GM21381 (cell line): Measurements from ENCODE around the gene CLCNKA.
"Not testable (repeated sequence)": the region's sequence is repeated elsewhere in the genome, so short reads cannot be mapped to it uniquely, and the experiment has no call there.

Experiments used
- ATAC-seq: cut with Tn5 transposase; IDR thresholded peaks from one replicate; pipeline ENCODE4 v1.9.1; 2021; ENCODE audit warnings: mild to moderate bottlenecking, moderate library complexity; ENCODE audit not compliant: unreplicated experiment

The CLCNKA gene

DNA sequence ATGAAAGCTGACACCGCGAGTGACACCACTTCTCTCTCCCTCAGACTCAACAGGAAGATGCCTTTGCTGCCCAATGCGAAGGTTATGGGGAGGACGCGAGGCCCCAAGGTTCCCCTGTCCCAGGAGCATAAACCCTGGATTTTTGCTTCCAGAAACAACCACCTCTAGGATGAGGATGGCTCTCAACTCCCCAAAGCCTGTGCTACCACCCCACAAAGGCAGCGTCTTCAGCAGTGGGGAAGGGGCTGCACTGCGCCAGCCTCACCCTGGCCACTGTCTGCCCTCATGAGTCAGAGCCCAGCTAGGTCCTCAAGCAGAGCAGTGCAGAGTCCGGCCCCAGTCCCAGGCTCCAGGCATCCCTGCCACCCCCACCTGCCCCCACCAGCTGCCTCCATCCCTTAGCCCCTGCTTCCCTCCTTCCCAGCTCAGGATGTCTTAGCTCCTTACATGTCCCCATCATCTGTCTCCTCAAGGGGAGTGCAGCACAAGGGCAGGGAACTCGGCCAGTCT, 24.7 kb upstream of the CLCNKA start:
- ATAC-seq = no peak

DNA sequence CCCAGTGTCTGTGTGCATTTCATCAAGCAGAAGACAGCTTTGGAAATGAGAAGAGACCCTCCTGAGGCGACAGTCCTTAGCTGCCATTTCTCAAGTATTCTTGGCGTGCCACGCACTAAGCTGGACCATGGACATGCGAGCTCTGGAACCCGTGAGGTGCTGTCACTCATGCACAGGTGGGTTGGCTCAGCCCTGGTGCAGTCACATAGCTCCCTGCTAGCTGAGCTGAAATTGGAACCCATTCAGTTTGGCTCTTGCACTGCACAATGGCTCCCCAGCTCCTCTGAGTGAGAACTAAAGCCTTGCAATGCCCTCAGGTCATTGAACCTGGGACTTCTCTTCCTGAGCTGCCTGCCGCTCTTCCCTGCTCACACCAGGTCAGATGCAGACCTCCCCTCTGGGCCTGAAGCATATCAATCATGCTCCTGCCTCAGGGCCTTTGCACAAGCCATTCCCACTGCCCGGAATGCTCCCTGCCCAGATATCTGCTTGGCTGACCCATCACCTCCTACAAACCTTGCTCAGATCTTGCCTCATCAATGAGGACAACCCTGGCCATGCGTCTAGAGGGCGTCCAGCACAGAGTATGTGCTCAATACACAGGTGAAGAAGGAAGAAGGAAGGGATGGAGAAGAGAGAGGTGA, 24.1 kb upstream of the CLCNKA start:
- no peak for ATAC-seq

DNA sequence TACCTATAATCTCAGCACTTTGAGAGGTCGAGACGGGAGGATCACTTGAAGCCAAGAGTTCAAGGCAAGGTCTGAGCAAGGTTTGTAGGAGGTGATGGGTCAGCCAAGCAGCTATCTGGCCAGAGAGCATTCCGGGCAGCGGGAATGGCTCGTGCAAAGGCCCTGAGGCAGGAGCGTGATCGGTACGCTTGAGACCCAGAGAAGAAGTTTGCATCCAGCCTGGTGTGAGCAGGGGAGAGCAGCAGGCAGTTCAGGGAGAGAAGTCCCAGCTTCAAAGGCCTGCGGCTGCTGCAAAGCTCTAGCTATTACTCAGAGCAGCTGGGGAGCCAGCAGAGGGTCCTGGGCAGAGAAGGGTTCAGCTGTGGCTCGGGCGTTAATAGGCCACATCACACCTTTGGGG, 22.9 kb upstream of the CLCNKA start:
- no peak for ATAC-seq

DNA sequence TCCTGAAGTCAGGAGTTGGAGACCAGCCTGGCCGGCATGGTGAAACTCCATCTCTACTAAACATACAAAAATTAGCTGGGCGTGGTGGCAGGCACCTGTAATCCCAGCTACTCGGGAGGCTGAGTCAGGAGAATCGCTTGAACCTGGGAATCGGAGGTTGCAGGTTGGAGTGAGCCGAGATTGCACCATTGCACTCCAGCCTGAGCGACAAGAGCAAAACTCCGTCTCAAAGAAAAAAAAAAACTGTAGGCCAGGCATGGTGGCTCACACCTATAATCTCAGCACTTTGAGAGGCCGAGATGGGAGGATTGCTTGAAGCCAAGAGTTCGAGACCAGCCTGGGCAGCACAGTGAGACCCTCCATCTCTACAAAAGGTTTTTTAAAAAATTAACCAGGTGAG, 20.6 kb upstream of the CLCNKA start:
- not testable (repeated sequence) for ATAC-seq

DNA sequence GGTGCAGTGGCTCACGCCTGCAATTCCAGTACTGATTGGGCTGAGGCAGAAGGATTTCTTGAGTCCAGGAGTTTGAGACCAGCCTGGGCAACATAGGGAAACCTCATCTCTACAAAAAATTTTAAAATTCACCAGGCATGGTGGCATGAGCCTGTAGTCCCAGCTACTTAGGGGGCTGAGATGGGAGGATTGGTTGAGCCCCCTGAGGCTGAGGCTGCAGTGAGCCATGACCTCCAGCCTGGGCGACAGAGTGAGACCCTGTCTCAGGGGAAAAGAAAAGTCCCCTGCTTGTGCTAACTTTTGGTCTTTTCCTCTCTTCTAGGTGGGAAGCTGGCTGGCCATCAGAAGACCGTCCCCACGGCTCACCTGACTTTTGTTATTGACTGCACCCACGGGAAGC, 16.2 kb upstream of the CLCNKA start:
- ATAC-seq = no peak

DNA sequence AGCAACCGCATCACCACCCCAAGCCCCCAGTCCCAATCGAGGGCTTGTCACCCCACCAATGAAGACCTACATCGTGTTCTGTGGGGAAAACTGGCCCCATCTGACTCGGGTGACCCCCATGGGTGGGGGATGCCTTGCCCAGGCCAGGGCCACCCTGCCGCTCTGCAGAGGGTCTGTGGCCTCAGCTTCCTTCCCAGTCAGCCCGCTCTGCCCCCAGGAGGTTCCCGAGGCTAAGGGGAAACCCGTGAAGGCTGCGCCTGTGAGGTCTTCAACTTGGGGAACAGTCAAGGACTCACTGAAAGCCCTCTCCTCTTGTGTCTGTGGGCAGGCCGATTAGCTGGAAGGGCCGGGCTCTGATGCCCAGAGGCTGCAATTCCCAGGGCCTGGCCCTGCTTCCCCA, 15.8 kb upstream of the CLCNKA start:
- no peak for ATAC-seq

DNA sequence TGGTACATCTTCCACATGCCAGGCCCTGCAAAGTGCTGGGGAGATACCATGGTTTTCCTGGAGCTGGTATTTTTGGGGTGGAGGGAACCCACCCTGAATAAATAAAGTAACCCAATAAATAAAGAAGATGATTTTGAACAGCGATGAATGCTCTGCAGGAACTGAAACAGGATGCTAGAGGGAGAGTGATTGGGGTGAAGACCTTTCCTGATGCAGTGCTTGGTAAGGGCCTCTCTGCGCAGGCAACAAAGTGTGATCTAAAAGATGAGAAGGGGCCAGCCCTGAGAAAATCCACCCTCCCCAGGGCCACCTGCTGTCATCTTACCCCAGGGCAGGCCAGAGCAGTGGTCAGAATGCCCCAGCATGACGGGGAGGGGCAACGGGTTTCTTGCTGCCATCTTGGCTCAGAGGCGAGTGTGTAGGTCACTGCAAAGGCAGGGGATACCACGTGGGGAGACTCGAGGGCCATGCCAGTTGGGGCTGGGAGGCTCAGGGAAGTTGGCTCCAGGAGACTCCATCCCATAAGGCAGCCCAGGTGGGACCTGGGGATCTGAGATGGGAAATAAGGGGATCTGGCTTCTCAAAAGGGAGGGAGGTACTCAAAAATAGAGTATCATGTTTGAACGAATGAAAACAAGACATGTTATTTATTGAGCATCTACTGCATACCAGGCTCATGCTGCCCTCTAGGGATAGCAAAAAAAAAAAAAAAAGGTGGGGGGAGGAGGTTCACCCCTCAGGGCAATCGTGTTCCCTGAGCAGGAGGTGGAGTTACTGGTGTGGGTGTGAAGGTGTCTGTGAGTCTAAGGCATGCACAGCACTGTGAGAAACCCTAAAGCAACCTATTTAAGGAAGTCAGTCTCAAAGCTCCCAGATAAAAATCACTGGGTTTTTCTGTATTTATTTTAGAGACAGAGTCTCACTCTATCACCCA, 15.0 kb upstream of the CLCNKA start:
- ATAC-seq = no peak

DNA sequence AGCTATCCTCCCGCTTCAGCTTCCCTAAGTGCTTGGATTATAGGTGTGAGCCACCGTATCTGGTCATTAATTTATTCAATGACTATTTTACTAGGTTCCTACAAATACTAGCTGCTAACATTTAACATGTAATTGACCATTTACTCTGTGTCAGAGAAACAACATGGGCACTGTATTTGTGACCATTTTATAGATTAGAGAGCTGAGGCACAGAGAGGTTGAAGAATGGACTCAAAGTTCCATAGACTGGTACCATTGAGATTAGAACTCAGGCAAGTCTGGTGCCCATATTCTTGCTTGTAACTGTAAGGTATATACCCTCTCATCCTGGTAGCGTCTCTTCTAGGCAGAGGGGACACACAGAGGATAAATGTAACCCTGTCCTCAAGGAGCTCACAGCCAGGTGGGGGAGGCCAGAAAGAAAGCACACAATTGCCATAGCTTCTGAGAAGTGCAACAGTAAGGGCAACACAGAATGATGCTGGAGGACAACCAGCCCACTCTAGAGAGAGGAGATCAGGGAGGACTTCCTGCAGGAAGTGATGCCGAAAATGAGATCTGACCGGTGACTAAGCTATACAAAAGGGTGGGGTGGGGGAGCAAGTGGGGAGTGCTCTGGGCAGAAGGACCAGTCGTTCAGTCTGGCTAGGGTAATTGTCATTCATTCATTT, 14.0 kb upstream of the CLCNKA start:
- no peak for ATAC-seq

DNA sequence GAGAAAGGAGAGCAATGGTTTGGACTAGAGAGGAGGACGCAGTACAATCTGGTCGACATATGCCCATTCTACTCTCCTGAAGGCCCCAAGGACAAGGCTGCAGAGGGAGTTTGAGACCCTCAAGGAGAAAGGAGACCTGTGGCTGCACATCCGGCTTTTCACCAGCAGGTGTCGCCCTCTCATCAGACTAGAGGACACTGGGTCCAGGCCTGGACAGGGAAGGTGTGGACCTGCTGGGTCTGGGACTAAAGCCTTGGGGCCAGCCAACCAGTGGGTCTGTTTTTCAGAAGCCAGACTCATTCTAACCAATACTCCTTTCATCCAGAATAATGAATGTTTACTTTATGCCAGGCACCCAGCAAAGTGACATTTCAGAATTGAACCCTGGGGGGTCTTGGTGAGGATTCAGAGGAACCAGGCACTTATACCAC, 12.8 kb upstream of the CLCNKA start:
- ATAC-seq = no peak

DNA sequence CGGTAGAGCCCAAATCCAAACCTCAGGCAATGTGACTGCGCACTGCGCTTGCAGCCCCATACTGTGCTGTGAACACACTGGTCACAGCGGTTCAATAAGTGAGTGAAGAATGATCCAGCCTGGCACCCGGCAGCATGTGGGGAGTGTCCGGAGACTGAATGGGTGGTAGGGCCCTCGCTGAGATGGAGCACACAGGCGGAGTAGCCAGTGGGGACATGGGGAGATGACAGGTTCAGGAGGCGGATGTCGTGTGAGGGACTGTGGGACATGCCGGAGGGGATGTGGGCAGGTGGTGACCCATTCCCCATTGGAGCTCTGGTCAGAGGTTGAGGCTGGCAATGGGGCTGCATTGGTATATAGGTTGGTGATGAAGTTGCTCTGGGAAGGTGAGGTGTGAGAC, 12.2 kb upstream of the CLCNKA start:
- ATAC-seq = no peak

DNA sequence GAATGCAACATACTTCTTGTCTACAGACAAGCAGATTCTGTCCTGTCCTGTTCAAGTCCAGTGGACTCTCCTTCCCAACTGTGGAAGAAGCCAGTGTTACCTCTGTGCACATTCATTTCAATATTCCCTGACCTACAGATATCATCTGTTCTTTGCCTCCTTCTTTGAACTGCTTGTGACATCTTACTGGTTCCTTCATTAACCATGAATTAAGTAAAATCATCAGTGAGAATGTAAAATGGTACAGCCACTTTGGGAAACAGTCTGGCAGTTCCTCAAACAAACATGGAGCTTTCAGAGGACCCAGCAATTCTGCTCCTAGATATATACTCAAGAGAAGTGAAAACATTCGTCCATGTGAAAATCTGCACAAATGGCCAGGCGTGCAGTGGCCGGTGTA, 11.0 kb upstream of the CLCNKA start:
- no peak for ATAC-seq

DNA sequence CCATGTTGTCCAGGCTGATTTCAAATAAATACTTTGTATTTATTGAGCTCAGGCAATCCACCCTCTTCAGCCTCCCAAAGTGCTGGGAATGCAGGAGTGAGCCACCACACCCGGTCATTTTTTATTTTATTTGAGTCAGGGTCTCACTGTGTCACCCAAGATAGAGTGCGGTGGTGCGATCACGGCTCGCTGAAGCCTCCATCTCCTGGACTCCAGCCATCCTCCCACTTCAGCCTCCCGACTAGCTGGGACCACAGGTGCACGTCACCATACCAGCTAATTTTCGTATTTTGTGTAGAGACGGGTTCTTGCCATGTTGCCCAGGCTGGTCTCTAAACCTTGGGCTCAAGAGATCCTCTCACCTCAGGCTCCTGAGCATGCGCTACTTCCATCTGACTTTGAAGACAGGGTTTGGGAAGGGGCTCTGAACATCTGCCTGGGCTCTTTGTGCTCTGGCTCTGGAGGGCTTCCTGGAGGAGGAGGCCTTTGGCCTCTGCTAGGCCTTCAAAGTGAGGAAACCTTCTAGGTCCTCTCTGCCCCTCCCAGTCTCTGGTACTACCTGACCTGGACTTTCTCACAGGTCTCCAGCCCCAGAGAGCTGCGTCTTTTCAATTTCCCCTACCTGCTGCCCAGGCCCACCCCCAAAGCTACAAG, 9.8 kb upstream of the CLCNKA start:
- no peak for ATAC-seq

DNA sequence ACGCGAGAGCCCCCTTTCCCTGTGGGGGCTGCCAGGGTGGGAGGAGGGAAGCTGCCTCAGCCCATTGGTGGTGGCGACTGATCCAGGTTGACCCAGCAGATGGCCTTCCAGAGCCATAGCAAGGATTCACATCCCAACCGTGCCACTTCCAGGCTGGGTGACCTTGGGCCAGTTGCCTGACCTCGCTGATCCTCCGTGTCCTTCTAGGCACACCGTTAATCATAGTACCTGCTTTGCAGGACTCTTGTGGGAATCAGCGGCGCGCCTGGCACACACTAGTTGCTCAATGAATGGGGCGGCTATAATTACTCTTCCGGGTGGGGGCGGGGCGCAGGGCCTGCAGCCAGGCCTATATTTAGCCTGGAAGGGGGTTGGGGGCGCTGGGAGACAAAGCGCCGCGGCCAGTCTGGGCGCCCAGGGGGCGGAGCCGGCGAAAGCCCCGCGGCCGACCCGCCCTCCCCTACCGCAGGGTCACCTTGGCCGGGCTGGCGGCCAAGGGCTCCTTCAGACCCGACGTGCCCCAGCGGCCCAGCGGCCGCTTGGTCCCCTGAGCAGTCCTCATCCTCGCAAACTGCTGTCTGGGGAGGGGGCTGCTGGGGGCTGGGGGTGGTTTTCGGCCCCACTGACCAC, 9.1 kb upstream of the CLCNKA start:
- ATAC-seq = no peak

DNA sequence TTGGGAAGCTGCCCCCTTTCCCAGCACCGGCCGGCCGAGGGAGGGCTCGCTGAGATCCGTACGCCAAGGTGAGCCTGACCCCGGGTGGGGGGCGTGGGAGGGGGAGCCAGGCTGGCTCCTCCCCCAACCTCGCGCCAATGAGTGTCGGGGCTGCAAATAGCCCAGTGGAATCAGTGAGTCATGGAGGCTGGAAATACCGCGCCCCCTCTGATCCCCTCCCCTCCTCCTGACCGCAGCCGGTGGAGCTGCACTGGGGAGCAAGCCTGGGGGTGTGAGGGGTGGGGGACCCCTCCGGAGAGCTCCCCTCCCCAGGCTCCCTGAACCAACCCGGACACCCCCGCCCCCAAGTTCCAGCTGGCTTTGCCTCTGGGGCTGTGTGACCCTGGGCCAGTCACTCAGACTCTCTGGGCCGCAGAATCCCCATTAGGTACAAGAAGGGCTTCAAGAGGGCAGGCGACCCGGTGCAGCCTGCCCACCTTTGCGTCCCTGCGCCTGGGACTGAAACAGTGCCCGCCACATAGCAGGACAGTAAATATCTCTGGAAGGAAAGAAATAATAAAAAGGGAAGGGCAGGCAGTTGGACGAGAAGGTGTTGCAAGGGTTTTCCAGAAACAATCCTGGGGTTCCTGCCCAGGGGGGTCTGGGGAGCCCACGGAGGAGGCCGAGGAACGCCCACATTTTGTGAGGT, 8.5 kb upstream of the CLCNKA start:
- no peak for ATAC-seq

DNA sequence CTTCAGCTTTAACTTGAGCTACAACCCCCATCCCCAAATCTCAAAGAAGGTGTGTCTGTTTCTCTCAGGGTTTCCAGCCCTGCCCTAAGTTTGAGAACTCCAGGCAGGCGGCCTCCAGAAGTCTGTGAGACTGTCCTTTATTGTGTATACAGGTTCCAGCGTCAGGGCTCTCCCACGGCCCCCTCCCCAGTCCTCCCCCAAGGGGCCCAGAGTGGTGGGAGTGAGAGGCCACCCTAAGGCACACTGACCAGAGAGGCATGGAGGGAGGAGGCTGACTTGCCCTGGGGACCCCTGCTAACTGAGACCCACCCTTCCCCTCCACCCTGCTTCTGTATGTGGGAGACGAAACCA, 8.0 kb upstream of the CLCNKA start:
- ATAC-seq = no peak

DNA sequence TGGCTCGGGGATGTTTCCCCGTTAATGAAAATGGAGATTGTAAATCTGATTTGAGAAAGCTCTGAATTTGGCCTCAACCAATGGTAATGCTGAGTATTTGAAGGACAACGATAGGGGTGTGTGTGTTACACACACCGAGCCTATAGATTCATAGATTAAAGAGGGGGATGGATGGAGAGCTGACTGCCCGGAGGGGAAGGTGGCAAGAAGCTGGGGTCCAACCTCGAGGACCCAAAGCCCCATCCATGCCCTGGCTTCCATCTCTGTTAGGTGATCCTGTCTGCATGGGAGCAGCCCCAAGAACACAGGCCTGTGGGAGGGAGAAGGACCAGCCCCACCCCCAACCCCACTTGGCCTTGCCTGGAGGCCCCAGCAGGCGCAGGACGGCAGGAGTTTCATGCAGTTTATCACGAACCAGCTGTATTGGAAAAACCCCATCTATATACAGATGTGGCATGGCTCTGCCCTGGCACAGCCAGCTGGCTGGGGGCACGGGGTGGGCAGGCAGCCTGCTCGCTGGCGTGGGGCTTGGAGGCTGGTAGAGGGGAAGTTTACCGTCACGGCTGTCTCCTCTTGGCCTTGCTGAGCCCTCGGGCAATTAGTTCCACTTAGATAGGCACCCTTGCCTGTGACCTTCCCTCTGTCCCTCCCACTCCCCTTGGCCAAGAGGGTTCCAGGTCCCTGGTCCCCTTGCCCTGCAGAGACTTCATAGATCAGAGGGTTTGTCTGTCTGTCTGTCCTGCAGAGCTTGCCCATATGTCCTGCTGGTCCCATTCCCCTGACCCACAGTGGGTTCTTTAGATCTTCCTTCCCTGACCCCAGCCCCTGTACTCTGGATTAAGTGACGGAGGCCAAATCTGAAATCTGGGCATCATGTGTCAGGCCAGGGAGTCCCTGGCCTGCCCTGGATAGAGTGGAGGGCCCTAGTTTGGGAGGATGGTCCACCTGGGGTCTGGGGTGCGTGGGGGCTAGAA, 7.0 kb upstream of the CLCNKA start:
- no peak for ATAC-seq

DNA sequence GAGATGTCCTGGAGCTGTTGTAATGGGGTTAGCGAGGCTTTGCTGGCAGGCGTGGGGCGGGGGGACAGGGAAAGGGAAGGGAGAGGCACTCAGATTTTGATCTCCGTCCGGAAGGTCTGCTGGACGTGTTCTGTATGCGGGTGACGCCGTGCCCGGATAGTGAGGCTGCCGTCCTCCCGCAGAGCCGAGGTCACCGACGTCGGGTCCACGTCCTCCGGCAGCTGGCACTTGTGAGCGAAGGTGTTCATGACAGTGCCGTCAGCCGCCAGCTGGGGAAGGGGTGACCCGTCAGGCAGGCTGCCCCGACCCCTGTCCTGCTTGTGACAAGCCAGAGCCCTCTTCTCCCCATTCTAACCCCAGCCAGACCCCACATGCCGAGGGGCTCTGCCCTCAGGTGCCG, 6.3 kb upstream of the CLCNKA start:
- no peak for ATAC-seq

DNA sequence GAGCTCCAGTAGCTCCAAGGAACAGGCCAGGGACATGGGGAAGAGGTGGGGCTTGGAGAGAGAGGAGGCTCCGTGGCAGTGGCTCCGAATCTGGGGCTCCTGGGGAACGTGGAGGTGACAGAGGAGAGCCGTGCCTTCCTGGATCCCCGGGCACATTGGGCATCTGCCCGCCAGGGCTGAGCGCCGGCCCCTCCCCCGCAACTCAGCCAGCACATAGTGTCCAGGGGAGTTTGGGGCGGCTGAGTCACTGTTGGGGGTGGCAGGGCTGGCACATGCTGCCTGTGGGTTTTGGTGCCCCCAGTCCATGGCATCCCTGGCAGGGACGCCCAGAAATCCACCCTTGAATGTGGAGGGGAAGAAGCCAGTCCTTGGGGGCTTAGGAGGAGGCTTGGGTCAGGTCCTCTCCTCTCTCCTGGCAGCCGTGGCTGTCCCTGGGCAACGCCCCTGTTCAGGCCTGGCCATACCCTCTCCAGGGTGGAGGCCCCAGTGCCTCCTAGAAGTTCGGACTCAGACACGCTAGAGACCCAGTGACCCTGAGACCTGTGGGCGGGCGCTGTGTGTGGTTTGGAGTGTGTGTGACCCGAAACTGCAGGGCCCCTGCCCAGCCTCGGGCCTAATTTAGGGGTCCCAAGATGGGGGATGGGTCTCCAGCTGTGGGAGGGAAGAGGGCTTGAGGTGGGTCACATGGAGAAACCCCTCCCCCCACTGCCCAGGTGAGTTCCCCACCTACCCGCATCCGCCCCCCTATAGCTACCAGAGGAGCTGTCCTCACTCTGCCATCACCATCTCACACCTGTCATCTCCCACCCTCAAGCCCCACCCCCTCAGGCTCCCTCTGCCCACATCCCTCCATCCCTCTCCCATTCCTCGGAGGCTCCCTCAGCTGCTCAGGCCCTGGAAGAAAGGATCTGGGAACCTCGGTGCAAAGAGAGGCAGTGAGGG, 5.6 kb upstream of the CLCNKA start:
- ATAC-seq = no peak
